HG03432 (cell line): ENCODE results near the gene IQSEC1.

Experiments
- ATAC-seq: cut with Tn5 transposase; IDR thresholded peaks from one replicate; pipeline ENCODE4 v1.9.1; 2021; ENCODE audit warnings: mild to moderate bottlenecking, moderate library complexity; ENCODE audit not compliant: unreplicated experiment

IQSEC1 gene

DNA sequence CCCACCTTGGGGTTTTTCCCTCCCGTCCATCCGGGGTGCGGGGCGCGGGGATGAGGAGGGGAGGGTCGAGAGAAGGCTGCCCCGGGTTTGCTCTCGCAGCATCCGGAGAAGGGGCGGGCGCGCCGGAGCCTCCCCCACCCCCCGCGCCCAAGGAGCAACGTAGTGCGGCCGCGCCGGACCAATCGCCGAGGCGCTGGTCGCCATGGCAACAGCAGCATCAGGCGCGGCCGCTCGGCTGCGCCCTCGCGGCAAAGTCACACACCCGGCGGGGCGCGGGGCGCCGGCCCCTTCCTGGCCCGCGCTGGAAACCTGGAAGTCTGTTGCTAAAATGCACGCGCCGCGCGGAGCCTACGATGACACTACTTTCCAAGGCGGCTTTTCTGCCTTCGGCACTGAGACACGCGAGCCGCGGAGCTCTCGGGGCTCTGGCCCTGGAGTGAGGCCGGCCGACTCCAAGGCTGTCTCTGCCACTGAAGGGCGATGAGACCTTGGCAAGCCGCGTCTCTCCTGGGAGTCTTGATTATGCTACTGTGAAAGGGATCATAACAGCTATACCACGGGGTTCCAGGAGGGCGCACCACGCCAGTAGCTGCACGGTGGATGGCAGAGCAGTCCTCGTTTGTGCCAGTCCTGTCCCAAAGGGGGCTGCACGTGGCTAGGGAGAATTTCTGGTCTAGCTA lies at the start of gene IQSEC1:
TSS of gene IQSEC1 (minus strand) at position 104 of the 680 bp plus-strand sequence. CDS start 415 bp downstream, outside the sequence.
- ATAC-seq, result peak; percentile 76

DNA sequence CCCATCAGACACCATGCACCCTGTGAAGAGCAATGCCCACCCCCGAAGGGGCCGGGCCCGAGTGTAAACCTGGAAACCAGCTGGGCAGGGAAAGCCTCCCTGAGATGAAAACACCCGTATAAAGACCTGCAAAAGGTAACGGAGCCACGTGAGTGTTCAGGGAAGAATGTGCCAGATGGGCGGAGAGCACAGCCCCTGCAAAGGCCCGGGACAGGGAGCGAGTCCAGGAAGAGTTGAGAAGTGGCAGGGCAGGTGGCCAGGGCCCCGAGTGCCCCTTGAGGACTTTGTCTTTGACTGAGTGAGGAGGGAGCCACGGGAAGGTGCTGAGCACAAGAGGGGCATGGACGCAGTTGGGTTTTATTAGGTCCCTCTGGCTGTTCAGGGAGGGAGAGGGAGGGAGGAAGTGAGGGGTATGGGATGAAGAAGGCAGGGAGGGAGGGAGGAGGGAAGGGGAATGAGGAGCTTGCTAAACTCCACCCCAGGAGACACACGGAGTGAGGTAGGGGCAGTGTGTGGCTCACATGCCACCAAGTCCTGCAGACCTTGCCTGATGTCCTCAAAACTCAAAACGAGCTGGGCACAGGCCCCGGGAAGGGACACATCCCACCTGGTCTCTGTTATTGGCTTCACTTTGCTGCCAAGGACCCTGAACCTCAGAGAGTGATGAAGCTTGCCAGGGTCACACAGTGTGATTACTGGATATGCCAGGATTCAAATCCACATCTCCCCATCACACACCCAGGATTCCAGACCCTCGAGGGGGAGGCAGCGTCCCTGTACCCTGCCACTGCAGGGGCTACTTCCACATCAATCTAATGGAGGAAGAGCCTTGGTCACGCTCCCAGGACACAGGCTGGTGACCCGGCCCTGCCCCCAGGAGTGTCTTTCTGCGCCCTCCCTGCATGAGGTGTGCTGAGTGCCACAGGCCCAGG lies 49.1 kb upstream of the IQSEC1 start:
- no peak for ATAC-seq

DNA sequence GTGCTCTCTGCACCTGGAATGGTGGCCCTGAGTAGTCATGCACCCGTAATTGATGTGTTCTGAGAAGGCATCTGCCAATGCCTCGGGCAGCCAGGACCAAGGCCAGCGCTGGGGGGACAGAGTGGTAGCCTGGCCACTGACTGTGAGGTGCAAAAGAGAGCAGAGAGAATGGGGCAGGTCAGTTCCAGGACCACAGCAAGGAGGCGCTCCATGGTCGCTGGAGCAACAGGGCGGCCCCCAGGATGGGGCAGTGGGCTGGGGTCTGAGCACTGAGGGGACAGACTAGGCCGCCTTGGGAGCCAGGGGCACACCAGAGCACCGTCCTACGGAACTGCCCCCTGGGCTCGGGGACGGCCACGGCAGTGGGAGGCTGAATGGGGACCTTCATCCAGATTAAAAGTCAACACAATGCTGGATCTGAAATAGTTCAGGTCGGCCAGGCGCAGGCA lies 48.3 kb upstream of the IQSEC1 start:
- ATAC-seq, result no peak

DNA sequence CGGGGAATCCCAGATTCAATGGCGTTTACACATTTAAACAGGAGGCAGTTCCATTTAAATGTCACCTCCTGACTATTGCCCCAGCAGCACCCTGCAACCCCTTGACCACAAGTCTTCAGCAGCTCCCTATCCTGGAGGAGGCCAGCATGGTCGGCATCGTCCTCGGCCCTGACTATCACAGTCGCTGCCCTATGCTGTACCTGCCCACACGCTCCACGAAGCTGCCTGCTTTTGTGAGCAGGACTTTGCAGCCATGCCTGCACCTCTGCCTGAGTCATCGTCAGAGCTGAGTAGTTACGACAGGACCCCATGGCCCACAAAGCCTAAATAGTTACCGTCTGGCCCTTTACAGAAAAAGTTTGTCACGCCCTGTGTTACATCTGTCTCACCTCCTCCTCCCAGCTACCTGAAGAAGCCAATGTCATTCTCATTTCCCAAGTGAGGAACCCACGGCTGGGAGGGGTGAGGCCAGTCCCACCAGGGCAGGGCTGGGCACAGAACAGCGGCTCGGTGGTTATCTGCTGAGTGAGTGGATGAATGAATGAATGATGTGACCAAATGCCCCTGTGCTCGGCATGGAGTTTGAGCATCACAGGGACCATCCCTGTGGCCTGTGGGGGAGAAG lies 47.8 kb upstream of the IQSEC1 start:
- ATAC-seq, result no peak

DNA sequence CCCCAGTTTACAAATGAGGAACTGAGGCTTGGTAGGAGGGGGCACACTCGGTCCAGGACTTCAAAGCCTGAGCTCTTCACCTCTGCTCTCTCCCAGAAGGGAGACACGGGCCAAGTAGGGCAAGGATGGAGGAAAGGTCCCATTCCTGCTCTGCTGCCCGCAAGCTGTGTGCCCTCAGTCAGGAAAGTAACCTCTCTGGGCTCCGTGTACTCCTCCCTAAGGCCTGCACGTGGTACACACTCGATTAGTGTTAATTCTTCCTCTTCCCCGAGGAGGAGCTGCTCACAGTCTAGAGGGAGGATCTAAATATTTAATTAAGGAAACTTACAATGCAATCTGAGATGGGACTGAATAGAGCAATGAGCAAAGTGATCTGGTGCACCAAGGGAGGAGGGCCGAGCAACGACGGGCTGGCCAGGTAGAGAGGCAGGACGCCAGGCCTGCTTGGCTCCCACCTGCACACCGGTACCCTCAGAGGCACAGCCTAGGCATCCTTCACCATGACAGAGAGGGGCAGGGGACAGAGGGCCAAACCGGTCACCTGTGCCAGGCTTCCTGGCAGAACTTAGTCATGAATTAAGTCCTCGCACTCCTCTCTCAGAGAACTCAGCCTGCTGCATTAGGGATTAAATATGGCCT lies 47.2 kb upstream of the IQSEC1 start:
- no peak for ATAC-seq

DNA sequence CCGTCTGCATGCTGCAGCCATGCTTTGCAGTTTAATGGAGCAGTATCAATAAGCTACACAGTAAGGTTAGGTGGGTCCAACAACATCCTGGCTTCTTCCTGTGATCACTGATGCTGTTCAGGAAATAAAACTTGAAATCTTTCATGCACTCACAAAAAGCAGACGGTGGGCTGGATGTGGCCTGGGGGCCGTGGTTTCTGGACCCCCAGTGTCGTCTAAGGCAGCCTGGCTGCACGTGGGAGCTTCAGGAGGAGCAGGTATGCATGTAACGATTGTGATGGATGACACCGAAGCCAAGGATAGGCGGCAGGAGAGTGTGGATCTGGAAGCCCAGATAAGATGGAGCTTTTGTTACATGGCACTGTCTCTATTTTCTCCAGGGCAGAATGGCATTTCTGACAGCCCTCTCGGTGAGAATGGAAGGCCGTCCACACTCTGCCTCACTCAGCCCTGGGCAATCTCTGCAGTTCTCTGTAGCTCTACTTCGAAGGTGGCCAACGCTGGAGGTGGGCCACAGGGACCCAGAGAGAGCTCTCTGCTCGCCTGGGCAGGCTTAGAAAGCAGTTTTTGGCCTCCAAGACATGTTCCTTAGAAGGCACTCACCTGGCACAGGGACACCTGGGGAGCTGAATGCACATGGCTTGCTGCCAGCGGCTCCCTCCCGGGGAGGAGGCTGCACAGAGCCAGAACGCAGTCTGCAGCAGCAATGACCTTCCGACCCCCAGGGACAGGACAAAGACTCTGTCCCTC lies 46.4 kb upstream of the IQSEC1 start:
- no peak for ATAC-seq

DNA sequence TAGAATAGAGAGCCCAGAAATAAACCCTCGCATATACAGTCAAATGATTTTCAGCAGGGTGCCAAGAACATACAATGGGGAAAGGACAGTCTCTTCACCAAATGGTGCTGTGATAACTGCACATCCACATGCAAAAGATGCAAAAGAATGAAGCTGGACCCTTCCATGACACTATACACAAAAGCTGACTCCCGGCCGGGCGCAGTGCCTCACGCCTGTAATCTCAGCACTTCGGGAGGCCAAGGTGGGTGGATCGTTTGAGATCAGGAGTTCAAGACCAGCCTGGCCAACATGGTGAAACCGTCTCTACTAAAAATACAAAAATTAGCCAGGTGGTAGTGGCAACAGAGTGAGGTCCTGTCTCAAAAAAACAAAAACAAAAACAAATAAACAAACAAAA lies 43.2 kb upstream of the IQSEC1 start:
- no peak for ATAC-seq

DNA sequence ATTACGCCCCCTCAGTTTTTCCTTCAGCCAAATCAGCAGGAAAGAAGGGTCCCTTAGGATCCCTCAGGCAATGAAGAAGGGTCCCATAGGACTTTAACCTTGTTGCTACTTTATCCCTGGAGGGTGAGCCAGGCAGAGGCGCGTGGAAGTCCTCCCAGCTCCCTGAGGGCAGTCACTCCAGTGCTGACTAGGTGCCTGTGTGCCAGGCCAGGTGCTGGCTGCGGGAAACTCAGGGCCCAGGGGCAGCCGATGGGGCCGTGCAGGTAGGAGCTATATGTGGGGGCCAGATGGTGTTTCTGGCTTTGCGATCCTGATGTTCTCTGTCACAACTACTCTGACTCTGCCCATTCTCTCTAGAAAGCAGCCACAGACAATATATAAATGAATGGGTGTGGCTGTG lies 42.8 kb upstream of the IQSEC1 start:
- ATAC-seq, result no peak

DNA sequence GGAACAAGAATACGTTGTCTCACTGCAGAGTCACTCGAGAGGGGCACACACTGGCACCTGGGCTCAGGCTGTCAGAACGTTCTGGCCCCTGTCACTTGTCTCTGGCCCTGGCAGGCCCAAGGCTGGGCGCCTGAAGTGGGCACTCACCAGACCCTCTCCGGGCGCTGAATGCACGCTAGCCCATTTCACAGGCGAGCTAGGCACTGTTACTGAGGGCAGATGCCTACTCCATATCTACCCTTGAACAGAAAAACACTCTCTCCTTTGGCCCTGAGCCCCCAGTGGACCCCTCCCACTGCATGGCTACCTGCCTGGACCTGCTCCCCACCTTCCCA lies 42.3 kb upstream of the IQSEC1 start:
- ATAC-seq, result no peak

DNA sequence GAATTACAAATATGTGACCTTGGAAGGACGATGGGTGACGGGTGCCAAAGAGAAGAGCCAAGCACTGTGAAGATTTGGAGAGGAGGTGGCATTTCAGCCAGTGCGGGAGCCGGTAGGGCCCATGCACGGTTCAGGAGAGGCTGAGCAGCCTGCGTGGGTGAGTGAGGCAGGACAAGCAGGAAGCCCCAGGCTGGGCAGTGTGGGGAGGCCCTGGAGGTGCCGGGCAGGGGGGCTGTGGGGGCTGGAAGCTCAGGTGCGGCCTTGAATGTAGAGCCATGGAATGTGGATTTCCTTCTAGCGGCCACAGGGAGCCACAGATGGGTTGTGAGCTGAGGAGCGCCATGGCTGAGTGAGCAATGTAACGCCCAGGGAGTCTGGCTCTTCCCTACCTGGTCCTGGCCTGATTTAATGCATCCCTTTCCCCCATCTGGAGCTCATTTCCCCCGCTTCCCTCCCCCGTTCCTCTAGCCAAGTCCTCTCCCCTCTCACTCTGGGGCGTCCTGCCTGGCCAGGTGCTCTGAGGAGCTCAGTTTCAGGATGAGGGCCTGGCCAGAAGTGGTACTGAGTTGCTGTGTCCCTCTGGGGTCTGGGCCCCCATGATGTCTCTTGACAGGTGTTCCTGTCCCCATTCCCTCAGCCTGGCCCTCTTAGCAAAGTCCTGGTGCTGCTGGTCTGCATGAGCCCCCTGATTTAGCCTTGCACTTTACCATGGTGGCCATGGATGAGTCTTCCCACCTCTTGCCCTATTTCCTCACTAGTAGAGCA lies 41.8 kb upstream of the IQSEC1 start:
- no peak for ATAC-seq

DNA sequence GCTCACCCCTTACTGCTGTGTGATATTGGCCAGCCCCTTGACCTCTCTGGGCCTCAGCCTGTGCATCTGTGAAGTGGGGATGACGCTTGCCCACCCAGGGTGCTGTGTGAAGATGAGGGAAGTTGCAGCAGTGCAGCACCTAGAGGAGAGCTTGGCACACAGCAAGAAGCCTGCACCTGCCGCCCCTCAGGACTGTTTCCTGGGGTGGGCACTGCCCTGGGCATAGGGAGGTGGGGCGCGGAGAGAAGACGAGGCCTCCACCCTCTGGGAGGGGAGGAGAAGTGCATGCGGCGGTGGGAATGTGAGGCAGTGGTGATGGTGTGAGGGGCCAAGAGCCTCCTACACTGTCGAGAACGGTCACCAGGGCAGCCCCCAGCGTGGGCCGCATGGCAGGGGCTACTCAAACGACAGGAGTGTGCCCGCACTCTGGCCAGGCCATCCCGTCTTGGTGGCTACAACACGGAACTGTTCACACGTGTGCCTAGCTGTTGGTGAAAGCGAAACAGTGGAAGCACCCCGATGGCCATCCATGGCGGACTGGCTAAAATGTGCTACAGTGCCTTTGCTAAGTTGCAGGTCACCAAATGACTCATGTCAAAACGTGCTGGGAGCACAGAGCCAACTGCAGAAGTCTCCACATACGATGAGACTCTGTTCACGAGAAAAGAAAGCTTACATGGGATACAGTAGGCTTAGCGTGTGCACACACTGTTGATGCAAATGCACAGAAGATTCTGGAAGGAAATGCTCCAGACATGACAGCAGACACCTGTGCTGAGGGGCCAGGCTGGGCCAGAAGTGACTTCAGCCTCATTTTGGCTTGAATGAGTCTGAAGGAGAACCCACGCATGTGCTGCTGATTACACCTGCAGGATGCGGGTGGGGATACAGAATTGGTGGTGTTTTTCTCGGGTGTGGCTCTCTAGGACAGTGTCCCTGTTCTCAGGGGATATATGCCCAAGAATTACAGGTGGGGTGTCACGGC lies 40.4 kb upstream of the IQSEC1 start:
- no peak for ATAC-seq

DNA sequence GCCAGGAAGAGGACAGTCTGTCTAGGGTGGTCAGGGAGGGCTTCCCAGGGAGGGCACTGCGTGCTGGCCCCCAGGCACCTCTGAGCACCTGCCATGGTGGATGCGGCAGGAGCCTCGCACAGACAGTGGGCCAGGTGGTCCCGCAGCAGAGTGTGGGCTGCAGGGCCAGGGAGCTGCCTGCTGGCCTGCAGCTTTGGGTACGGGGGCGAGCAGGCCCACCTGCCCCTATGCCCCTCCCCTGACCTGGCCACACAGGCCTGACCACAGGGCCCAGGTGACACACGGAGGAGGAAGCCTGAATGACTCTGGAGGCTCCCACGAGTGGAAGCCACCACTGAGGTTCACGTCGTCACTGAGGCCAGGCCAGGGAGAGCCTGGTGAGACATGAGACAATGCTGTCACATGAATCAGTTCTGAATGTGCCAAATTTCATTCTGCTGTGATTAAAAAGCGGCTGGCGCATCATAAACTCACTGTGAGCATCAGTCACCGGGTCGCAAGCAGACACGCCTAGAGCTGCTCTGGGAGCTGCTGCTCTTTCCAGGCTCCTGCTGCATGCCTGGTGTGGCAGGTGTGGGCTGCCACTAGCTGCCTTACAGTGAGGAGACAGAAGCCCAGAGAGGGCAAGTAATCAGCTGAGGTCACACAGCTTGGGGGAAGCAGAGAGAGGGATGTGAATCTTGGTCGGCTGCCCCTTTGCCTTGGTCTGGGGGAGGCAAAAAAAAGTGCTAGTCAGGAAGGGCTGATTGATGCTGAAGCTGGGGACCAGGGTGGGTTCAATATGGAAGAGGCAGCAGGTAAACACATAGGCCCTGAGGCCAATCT lies 39.5 kb upstream of the IQSEC1 start:
- no peak for ATAC-seq

DNA sequence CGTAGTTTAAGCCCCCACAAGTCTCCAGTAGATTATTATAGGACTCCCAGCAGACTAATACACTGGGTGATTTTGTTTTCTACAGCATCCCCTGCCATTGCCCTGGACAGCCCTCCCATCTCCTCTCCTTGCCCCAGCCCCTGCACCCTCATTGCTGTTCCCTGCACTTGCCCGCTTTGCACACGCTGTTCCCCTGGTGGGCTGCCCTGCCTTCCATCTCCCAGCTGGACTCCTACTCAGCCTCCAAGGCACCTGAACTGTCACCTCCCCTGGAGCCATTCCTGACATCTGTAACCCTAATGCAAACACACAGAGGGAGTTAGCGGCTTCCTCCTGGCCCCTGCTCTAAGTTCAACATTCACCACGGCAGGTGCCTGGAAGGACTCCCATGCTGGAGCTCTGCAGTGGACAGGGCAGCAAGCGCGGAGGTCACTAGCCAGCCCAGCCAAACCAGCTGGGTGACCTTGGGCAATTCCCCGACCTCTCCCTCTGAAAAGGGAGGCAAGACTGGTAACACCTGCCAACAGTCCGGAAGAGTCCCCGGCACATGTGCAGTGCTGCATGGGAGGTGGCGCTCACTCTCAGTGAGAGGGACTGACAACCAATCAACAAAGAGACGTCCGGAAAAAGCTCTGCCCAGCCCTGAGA lies 38.8 kb upstream of the IQSEC1 start:
- ATAC-seq, result no peak

DNA sequence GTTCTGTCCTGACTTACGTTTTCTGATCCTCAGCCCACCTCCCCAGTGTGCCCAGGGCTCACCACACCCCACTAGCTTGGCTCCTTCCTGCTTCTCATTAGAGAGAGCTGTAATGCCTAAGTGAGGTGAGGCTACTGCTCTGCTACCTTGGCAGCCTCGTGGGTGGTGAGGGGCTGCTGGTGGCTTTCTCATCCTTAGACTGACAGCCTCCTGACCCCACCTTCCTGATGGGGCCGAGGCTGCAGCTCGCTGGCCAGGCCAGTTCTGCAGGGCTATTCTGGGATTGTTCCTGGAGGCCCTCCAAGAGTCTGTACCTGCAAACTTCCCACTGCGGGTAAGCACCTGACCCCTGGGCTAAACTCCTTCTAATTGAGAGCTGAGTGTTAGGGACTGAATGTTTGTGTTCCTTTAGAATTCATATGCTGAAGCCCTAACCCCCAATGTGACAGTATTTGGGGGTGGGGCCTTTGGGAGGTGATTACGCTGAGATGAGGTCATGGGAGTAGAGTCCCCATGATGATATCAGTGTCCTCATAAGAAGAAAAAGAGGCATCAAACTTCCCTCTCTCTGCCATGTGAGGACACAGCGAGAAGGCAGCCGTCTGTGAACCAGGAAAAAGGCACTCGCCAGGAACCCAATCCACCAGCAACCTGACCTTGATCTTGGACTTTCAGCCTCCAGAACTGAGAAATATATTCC lies 38.1 kb upstream of the IQSEC1 start:
- no peak for ATAC-seq

DNA sequence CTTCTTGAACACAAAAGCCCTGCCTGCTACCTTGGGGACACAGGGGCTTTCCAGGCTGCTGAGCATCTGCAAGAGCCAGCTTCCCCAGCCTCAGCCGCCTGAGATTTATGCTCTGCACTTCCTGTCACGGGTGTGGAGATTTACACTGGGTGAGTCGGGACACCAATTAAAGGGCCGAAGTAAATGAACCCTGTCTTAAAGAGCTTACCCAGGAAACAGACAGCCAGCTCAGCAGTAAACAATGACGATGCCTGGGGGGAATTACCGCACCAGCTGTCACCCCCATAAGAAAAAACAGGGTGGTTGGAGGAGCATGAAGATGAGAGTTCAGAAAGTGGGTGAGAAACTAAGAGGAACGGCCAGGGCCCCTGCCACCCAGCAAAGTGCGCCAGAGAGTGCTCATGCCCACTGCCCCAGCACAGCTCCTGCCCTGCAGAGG lies 37.5 kb upstream of the IQSEC1 start:
- peak; percentile 85 for ATAC-seq

DNA sequence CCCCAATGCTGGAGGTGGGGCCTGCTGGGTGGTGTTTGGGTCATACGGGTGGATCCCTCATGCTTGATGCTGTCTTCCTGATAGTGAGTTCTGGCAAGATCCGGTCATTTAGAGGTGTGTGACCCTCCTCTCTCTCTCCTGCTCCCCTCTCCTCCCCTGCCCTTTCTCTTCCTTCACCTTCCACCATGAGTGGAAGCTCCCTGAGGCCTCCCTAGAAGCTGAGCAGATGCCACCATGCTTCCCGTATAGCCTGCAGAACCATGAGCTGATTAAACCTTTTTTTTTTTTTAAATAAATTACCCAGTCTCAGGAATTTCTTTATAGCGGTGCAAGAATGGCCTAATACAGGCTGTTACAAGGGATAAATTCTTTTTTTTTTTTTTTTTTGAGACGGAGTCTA lies 36.3 kb upstream of the IQSEC1 start:
- ATAC-seq, result no peak

DNA sequence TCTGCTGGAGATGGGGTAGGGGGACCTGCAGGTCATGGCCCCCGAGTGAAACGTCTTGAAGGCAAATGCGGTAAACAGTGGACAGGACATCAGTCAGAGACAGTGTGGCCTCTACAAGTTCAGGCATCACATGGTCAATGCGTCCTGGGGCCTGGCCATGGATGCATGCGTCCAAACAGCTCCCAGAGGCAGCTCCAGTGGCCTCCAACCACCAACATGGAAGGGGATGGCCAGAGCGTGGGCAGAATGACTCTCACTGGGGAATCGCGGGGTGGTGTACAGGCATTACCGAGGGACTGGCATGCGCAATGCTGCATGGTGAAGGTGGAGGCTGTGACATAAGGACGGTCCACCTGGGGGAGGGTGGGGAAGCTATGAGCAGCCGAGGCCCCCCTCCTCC lies 35.6 kb upstream of the IQSEC1 start:
- no peak for ATAC-seq
